HG03521 (cell line): ENCODE results near the gene PITPNM3.

Source experiments
- ATAC-seq: cut with Tn5 transposase; IDR thresholded peaks from one replicate; pipeline ENCODE4 v1.9.1; 2021; ENCODE audit warnings: mild to moderate bottlenecking, moderate library complexity; ENCODE audit not compliant: unreplicated experiment

Gene PITPNM3

DNA sequence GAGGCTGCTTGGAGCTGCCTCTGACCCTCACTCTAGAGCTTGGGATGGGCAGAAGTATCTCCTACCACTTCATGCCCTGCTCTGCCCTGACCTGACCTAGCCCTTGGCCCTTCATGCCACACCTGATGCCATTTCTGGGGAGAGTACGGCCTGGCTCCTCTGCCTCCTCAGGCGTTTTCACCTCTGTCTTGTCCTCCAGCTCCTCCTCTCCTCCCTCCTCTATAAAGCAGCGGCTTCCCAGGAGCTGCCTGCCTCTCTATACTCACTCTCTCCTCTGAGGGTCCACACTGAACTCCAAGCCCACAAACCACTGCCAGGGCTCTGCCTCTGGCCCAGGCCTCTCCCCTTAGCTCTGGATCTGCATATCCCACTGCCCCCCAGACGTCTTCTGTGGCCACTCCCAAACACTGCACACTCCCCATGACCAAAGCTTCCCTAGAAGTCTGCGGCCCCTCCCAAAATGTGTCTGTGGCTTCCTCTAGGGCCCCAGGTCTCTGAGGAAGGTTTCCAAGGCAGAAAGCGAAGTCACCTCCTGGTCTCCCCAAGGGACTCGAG, 52.6 kb downstream of the PITPNM3 start:
- no peak for ATAC-seq

DNA sequence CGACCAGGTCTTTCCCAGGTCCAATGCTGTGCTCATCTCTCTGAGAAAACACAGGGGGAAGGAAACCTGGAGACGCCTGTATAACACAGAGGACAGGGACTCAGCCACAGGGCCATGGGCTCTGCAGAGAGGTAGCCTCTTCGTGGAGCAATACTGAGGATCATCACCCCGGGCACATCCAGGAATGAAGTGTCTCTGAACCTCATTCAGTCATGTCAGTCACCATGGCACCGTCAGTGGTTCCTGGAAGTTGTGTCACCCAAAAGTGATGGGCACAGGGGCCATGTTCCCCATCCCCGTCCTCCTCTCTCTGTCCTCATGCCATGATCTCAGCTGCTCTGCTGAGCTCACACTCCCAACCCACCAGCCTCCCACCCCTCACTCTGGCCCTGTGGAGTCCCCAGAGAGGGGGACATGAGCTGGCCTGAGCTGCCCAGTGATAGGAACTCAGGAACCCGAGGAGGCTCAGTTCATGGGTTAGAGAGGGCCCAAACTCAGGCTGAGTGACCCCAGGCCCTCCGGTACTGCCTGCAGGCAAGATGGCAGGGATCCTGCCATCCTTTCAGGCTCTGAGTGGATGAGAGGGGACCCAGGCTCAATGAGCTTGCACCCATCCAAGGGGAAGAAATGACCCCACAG, 53.4 kb downstream of the PITPNM3 start:
- ATAC-seq = no peak

GRCh38 chr17:6502142-6502541, 54.2 kb downstream of the PITPNM3 start:
- no peak for ATAC-seq

GRCh38 chr17:6501359-6501758, 55.0 kb downstream of the PITPNM3 start:
- no peak for ATAC-seq

DNA sequence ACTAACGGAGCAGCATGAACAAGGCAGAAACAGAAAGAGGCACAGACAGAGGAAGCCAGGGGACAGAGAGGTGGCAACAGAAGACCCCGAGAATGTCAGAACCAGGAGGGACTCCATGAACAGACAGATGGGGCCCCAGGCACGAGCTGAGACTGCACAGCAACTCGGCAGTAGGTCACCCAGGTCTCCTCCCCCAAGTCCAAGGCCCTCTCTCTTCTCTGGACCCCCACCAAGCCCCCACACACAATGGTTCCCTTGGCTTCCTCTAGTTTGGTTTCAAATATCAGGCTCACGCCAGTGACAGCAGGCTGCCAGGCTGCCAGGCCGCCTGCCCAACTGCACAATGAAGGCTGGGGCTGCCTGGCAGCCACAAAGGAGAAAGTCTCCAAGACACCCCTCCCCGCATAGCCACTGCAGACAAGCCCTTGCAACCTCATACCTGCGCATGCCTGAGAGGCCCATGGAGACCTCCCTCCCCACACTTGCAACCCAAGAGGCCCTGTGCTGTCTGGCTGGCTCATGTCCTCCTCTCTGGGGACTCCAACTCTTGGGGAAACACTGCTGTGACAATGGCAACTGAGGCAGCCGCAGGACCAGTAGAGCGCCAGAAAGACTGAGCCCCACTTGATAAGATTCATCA, 57.3 kb downstream of the PITPNM3 start:
- ATAC-seq = no peak

DNA sequence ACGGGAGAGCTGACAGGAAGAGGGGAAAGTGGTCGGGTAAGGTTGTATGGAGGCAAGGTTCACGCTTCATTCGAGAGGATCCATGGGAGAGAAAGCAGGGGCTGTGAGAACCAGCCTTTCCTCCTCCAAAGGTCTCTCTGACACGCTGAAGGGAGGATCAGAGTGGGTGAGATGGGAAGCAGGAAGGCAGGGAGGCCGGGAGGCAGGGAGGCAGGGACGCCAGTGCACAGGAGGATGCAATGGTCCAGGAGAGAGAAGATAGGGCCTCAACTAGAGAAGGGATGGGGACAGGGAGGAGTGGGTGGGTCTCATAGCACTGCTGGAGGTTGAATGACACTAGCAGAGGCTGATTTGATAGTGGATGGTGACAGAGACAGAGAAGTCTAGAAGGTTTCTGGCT, 58.0 kb downstream of the PITPNM3 start:
- ATAC-seq = no peak

DNA sequence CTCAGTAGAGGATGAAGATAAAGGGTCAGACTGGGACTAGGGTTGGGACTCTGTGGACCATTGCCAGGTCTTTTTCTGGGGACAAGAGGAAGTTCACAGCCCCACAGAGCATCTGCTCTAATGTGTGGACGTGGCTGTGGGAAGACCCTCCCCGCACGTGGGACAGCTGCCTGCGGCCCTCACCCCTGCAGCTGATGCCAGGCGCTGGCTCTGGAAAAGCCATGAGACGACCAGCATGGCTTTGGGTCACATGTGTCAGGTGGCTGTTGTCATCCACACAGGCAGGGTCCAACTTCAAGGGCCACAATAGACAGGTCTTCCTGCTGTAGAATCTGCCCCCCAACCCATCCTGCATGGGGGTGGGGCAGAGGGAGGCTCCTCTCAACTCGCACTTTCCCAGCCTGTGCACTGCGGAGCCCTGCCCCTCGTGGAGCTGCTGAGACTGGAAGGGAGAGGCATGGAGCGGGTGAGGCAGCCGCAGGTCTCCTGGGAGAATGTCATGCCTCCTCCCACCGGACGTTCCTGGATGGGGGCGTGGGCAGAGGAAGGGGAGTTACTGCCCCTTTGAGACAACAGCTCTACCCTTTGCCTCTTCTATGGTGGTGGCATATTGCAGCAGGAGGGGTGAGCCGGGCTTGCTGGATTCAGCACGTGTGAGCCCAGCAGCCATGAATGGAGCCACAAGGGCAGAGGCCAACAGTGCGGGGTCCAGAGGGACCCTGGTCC, 58.7 kb downstream of the PITPNM3 start:
- ATAC-seq = no peak

GRCh38 chr17:6496640-6497441, 59.5 kb downstream of the PITPNM3 start:
- no peak for ATAC-seq

DNA sequence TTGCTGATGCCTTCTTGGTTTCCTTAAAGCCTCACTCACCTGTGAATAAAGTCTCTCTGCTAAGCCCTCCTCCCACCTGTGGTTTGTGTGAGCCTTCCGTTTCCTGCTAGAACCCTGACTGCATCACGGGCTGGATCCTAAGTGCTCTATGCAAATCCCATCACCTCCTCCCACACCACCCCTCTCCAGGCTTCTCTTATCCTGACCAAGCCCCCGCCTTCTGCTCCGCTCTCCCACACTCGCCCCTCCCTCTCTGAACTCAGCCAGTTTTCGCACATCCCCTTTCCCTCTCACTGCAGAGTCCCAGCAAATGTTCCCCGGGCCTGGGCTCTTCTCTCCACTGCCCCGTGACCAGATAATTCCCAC, 60.3 kb downstream of the PITPNM3 start:
- ATAC-seq = no peak

DNA sequence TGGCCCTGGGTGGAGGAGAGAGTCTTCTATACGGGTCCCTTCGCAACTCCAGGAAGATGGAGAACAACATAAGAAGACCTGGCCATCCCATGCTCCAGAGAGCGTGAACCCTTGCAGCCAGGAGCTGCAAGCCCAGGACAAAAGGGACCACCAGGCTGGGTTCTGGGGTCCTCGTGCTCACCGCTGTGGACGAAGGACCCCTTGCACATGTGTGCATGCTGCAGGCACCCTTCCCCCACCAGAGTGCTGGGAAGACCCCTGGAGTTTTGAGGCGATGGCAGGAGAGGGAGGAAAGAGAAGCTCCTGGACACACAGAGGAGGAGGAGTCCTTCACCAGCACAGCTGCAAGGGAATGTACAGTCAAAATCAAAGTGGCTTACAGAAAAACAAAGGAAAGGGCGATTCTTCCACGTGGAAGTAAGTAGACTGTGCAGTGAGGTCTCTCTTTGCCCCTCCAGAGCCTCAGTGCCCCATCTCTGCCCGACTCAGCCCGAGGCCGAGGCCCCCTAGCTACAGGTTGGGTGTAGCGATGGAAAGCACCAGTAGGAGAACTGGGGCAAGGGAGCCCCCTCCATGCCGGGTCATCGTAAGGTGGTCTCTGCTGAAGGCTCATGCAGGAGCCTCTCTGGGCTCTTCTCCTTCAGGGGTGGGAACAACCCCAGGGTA, 60.8 kb downstream of the PITPNM3 start:
- no peak for ATAC-seq

DNA sequence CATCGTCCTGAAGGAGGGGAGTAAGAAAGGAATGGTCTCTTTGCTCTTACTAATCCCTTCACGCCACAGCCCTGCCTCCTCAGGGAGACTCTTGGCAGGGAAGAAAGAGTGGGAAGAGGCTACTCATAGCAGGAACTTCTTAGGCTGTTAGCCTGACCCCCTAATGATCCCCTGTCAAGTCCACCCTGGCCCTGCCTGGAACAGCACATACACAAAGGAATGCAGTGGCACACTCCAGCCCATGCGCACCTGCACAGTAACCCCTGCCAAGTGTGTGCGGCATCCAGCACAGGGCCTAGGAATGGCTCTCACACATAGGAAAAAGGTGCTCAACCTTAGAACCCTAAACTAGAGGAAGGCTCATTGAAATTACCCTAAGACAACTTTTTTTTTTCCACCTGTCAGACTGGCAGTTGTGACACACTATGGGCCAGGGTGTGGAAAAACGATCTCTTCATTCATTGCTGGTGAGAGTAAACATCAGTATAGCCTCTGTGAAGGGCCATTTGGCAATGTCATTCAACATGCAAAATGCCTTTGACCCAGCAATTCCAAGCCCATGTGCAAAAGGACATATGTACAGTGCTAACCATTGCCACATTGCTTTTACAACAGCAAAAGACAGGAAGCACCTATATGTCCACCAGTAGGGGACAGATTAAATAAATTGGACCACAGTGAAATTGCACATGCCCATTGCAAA, 62.0 kb downstream of the PITPNM3 start:
- no peak for ATAC-seq

DNA sequence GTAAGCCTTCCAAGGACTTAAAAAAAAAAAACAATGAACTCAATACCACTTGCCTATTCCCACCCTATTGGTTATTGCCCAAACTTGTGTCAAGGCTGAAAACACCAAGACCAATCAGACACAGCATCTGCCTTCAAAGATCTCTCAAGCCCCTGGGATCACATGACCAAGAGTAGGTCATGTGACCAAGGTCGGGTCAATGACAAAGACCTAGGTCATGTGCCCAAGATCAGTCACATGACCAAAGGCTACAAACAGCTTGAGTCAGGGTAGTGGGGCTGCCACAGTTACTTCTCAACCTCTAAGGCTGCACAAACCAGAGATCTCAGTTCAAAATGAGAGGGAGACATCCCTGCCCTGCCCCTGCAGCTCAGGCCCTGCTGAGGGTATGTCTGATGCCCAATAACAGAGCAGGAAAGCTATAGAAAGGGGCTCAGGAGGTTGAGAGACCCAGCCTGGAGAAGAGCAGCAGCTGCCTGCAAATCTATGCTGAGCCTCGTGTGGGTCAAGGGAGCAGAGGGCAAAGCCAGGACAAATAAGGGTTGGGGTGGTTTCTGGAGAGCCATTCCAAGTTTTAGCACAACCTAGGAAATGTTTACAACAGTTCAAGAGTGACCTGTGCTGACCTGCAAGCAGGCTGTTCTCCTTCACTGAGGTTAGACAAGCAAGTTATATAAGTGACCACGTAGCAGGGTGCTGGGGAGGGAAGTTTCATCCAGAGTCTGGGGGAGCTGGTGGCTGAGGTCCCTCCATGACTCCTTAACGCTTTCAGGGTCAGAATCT, 63.3 kb downstream of the PITPNM3 start:
- ATAC-seq = no peak

GRCh38 chr17:6491071-6491700, 65.2 kb downstream of the PITPNM3 start:
- ATAC-seq = no peak

- ATAC-seq = no peak
These were observed 67.3 kb downstream of the PITPNM3 start for GRCh38 chr17:6489016-6489550.

GRCh38 chr17:6488008-6488539, 68.3 kb downstream of the PITPNM3 start:
- no peak for ATAC-seq

GRCh38 chr17:6487251-6488007, 68.9 kb downstream of the PITPNM3 start:
- no peak for ATAC-seq

- ATAC-seq = no peak
These were observed 70.5 kb downstream of the PITPNM3 start for GRCh38 chr17:6485646-6486412.
